Pancreas (tissue), 10 donors: Measurements from ENCODE around the gene MXI1. TPM values are rescaled to one million over a fixed set of nuclear protein-coding genes. Genes with fewer than 3 reads are reported as not detected.
"Not testable (repeated sequence)": the region's sequence is repeated elsewhere in the genome, so short reads cannot be mapped to it uniquely, and the experiment has no call there.

Experiments used
- ATAC-seq, 4 donors: fragments of 200-7000 bp; cut with Tn5 transposase; one replicate each; pipeline versions ENCODE4 v1.8.0 to v1.9.1; 2020; ENCODE audit warnings: mild to moderate bottlenecking in 4 of 4, moderate library complexity in 4 of 4
- DNase-seq, 6 donors: peaks; one replicate each; pipeline ENCODE4 v3.0.0-alpha.2; 2020
- FAIRE-seq: peaks from 2 replicates; lab custom pipeline; 2012; peaks lifted over from hg19 to GRCh38; lab: Jason Lieb, UNC
- H3K27ac ChIP-seq, 4 donors: fragments of 200-600 bp; sonication (generic); 1 replicate in 3 of 4; 2 replicates in 1 of 4; pipeline versions ENCODE4 v1.5.0 to v1.8.0; 2020
- H3K27me3 ChIP-seq, 4 donors: fragments of 200-600 bp; one replicate each; pipeline ENCODE4 v1.8.0; 2021
- H3K36me3 ChIP-seq, 3 donors: fragments of 200-600 bp; sonication (generic) in 1 of 3; one replicate each; pipeline versions ENCODE4 v1.5.0 to v1.8.0; 2020 to 2021
- H3K4me1 ChIP-seq, 3 donors: fragments of 200-600 bp; one replicate each; pipeline ENCODE4 v1.8.0; 2021
- H3K4me3 ChIP-seq, 4 donors: fragments of 200-600 bp; sonication (generic) in 2 of 4; one replicate each; pipeline versions ENCODE4 v1.5.0 to v1.8.0; 2020 to 2021
- H3K9me3 ChIP-seq, 4 donors: fragments of 200-600 bp; one replicate each; pipeline ENCODE4 v1.8.0; 2021
- CTCF ChIP-seq, 4 donors: fragments of 200-600 bp; sonication (generic) in 3 of 4; IDR thresholded peaks; one replicate each; pipeline versions ENCODE4 v1.5.0 to v1.8.0; 2021; ENCODE audit warnings: antibody characterized with exemption in 4 of 4
- WGBS, 2 donors: extraction: QIAGEN DNeasy Blood & Tissue Kit; methylation state at CpG; one replicate each; pipeline ENCODE4 v1.1.7; 2013; 5-methylcytosine and 5-hydroxymethylcytosine counted together
- intact Hi-C, 3 donors: fragments of 100-400 bp; cut with DNase I; formaldehyde crosslinking; loops; one replicate each; pipeline versions ENCODE4 v1.11.1 to v1.14.2; 2022
- polyA plus RNA-seq, 2 donors: library from polyadenylated mRNA; stranded (reverse); fragments of 200-250 nt; gene quantifications; one replicate each; pipeline ENCODE4 v1.2.3, GENCODE V29; 2013
- total RNA-seq, 6 donors: library from RNA; stranded (reverse); fragmentation: NEBNext Ultra II Directional in 4 of 6; extraction: Animal tissue kit (Norgen Biotek cat#: 25700) in 4 of 6; gene quantifications; one replicate each; pipeline versions ENCODE4 v1.2.1 to v1.2.4, GENCODE V29; 2021 to 2023
- donor health status: healthy with polysubstance abuse.
- donor health status: DM: no; HTN: no; CAD: no; lungs with moderate emphysema.
- donor health status: DM: no; HTN: no; CAD: no.
- donor health status: control.
- donor health status: control.
- donor health status: Bipolar disorder and iron deficiency.
- donor health status: DM: yes; HTN: yes; CAD: no.
- donor health status: DM: no; HTN: no; CAD: no.
- donor health status: DM: no; HTN: no; CAD: no.
- donor health status: DM: yes; HTN: yes; CAD: no.

The MXI1 gene
- total and polyA plus RNA-seq, 8 donors, result 8.2 to 30.5 (median 21.5) TPM

GRCh38 chr10:110269374-110270318 lies 62.2 kb downstream of the MXI1 start:
- no peaks in the 10 kb centered on the region for H3K27me3 ChIP-seq

GRCh38 chr10:110272995-110273394 lies 65.6 kb downstream of the MXI1 start:
- H3K27me3 ChIP-seq, H3K27ac ChIP-seq, DNase-seq, H3K36me3 ChIP-seq, H3K9me3 ChIP-seq, ATAC-seq, H3K4me3 ChIP-seq, FAIRE-seq: not testable (repeated sequence)
- peaks cover 15 to 27% (median 25%) of the 10 kb centered on the region in 3 donors for H3K4me1 ChIP-seq
- WGBS, 2 donors, result 92 to 94% methylated on average over 15 of the region's 15 CpGs
- intact Hi-C loops, result loop anchor here in 1 of 3 donors (10.0 kb wide), 1 partner anchor 138 kb away; no protein-coding TSS in a partner anchor

More at GRCh38 chr10:110269374-110270318, 62.2 kb downstream of the MXI1 start:
- Histone ChIP-seq H3K36me3 (no peaks in the 10 kb centered on the region), H3K9me3 (no peaks in the 10 kb centered on the region), H3K4me3 (peak overlapping the region in 2 of 4 donors; percentile 10 to 31), H3K27ac (peak overlapping the region; percentile 59 to 87 (median 73)), H3K4me1 (peaks cover 15 to 28% (median 27%) of the 10 kb centered on the region in 3 donors)
- DNase-seq (peak in 3 of 6 donors; percentile 43 to 54 (median 52)), ATAC-seq (peak; percentile 90 to 95 (median 92)), FAIRE-seq (peak; percentile 41)
- WGBS, 2 donors, result 4 to 9% methylated on average over 4 of the region's 4 CpGs
- intact Hi-C loops, result loop anchor here in 1 of 3 donors (10.0 kb wide), 1 partner anchor 135 kb away; no protein-coding TSS in a partner anchor
- TF ChIP-seq CTCF (IDR thresholded peaks at IDR 0.05), result no peak

- Histone ChIP-seq H3K36me3 (no peaks in the 10 kb centered on the region), H3K9me3 (no peaks in the 10 kb centered on the region), H3K4me1 (peaks cover 15 to 22% (median 20%) of the 10 kb centered on the region in 3 donors), H3K27ac (no peak overlapping the region), H3K4me3 (no peak overlapping the region), H3K27me3 (no peaks in the 10 kb centered on the region)
- intact Hi-C loops, result loop anchor here in 1 of 3 donors (10.0 kb wide), 1 partner anchor 139 kb away; no protein-coding TSS in a partner anchor
- no peak for TF ChIP-seq CTCF (IDR thresholded peaks at IDR 0.05)
- 55 to 59% methylated on average over 4 of the region's 4 CpGs for whole genome bisulfite sequencing, 2 donors
- ATAC-seq (peak in 3 of 4 donors; percentile 19 to 42 (median 31)), DNase-seq (peak in 2 of 6 donors; percentile 23 to 37), FAIRE-seq (no peak)
Measured at GRCh38 chr10:110273474-110273873, 66.1 kb downstream of the MXI1 start.

GRCh38 chr10:110274072-110274627 lies 66.7 kb downstream of the MXI1 start:
- ATAC-seq (no peak), DNase-seq (no peak), FAIRE-seq (no peak)
- no peaks in the 10 kb centered on the region for H3K9me3 ChIP-seq
- H3K4me3 ChIP-seq, result no peak overlapping the region
- no peaks in the 10 kb centered on the region for H3K36me3 ChIP-seq
- intact Hi-C loops, result loop anchor here in 1 of 3 donors (10.0 kb wide), 1 partner anchor 139 kb away; no protein-coding TSS in a partner anchor
- peak overlapping the region in 1 of 4 donors; percentile 21 for H3K27ac ChIP-seq
- TF ChIP-seq CTCF (IDR thresholded peaks at IDR 0.05), result no peak
- peaks cover 9 to 18% (median 15%) of the 10 kb centered on the region in 3 donors for H3K4me1 ChIP-seq
- no peaks in the 10 kb centered on the region for H3K27me3 ChIP-seq

- no peak for TF ChIP-seq CTCF (IDR thresholded peaks at IDR 0.05)
- Histone ChIP-seq H3K9me3 (no peaks in the 10 kb centered on the region), H3K27me3 (no peaks in the 10 kb centered on the region), H3K36me3 (no peaks in the 10 kb centered on the region), H3K27ac (peak overlapping the region in 1 of 4 donors; percentile 21), H3K4me1 (peaks cover 7 to 14% (median 10%) of the 10 kb centered on the region in 3 donors), H3K4me3 (no peak overlapping the region)
- no peak for FAIRE-seq
- no peak for DNase-seq
- intact Hi-C loops, result loop anchor here in 2 of 3 donors (5.0 to 10.0 kb wide), 2 partner anchors 137 to 140 kb away; no protein-coding TSS in a partner anchor
- 93 to 94% methylated on average over 6 of the region's 6 CpGs for WGBS, 2 donors
- ATAC-seq, result no peak
Measured at GRCh38 chr10:110274647-110275046, 67.2 kb downstream of the MXI1 start.
